OCI-LY7 (cell line): ENCODE data around the gene YIF1B. TPM values are rescaled to one million over a fixed set of nuclear protein-coding genes. Genes with fewer than 3 reads are reported as not detected.

Experiments used
- BruUV-seq: library from RNA; stranded (reverse); fragments of 400-500 nt; replicated peaks from 2 replicates; lab custom pipeline; 2021; lab: Mats Ljungman, UMichigan
- CTCF ChIA-PET: fragments of 300-600 bp; sonication (Branson Sonifier 250); formaldehyde crosslinking; loops from one replicate; lab custom pipeline; 2022; ENCODE audit warnings: antibody characterized with exemption; ENCODE audit not compliant: unreplicated experiment; lab: Charles Lee
- POLR2A ChIA-PET: fragments of 300-600 bp; sonication (Branson Sonifier 250); formaldehyde crosslinking; loops from one replicate; lab custom pipeline; 2022; ENCODE audit warnings: antibody characterized with exemption; lab: Charles Lee
- DNase-seq: peaks from one replicate; pipeline ENCODE4 v3.0.0-alpha.2; 2015; ENCODE audit warnings: low spot score
- H2AFZ ChIP-seq: fragments of 200-600 bp; sonication (generic), shearing (Covaris generic); 2 replicates; pipeline ENCODE4 v1.6.1; 2014; ENCODE audit warnings: mild to moderate bottlenecking, antibody characterized with exemption, low read length, moderate library complexity
- H3K27ac ChIP-seq: fragments of 200-600 bp; sonication (generic); 2 replicates; pipeline ENCODE4 v1.5.1; 2014; ENCODE audit warnings: mixed run types, low read depth, mild to moderate bottlenecking, moderate library complexity, low read length, inconsistent platforms; ENCODE audit not compliant: poor library complexity, severe bottlenecking
- H3K36me3 ChIP-seq: fragments of 200-600 bp; sonication (generic); 2 replicates; pipeline ENCODE4 v1.6.1; 2014; ENCODE audit warnings: mild to moderate bottlenecking, antibody characterized with exemption, low read length, moderate library complexity, mixed read lengths; ENCODE audit not compliant: insufficient read depth
- H3K4me1 ChIP-seq: fragments of 200-600 bp; sonication (generic); 2 replicates; pipeline ENCODE4 v1.5.1; 2014; ENCODE audit warnings: mild to moderate bottlenecking, low read length; ENCODE audit not compliant: insufficient read depth, poor library complexity, severe bottlenecking
- H3K4me2 ChIP-seq: fragments of 200-600 bp; sonication (generic); 2 replicates; pipeline ENCODE4 v1.6.1; 2014; ENCODE audit warnings: mild to moderate bottlenecking, low read length
- H3K4me3 ChIP-seq: fragments of 200-600 bp; sonication (generic); 2 replicates; pipeline ENCODE4 v1.5.1; 2014; ENCODE audit warnings: mild to moderate bottlenecking, low read depth, low read length; ENCODE audit not compliant: poor library complexity, severe bottlenecking
- H3K79me2 ChIP-seq: fragments of 200-600 bp; sonication (generic); 2 replicates; pipeline ENCODE4 v1.6.1; 2016; ENCODE audit warnings: low read depth, mild to moderate bottlenecking, low read length, moderate library complexity, mixed read lengths; ENCODE audit not compliant: insufficient read depth
- H3K9me2 ChIP-seq: fragments of 200-600 bp; sonication (generic); 2 replicates; pipeline ENCODE4 v1.6.1; 2016; ENCODE audit warnings: mild to moderate bottlenecking, low read length, mixed read lengths; ENCODE audit not compliant: insufficient read depth
- H3K9me3 ChIP-seq: fragments of 200-600 bp; sonication (generic); 2 replicates; pipeline ENCODE4 v1.6.1; 2014; ENCODE audit warnings: mild to moderate bottlenecking, mixed run types, low read length, mixed read lengths
- H4K20me1 ChIP-seq: fragments of 200-600 bp; sonication (generic); 2 replicates; pipeline ENCODE4 v1.6.1; 2014; ENCODE audit warnings: mild to moderate bottlenecking, antibody characterized with exemption, low read length, moderate library complexity, mixed read lengths; ENCODE audit not compliant: insufficient read depth
- EZH2phosphoT487 ChIP-seq: fragments of 200-600 bp; sonication (generic); IDR thresholded peaks from 2 replicates; pipeline ENCODE4 v1.6.1; 2018; ENCODE audit warnings: low read depth, borderline replicate concordance, mild to moderate bottlenecking, mixed run types, antibody characterized with exemption, low read length, moderate library complexity, mixed read lengths
- intact Hi-C: fragments of 100-400 bp; cut with micrococcal nuclease; formaldehyde crosslinking; loops from one replicate; pipeline ENCODE4 v1.10.0; 2022; ENCODE audit not compliant: unreplicated experiment
- total RNA-seq, 2 experiments: library from RNA; depleted of rRNA in 1 of 2; stranded (reverse); fragments of >200 nt in 1 of 2; shearing (Covaris generic) in 1 of 2; gene quantifications; 2 replicates each; pipeline ENCODE4 v1.2.3, GENCODE V29; 2014 to 2022
- TF ChIP-seq, protein P1 (sequence below): fragments of 200-600 bp; sonication (generic); conservative IDR thresholded peaks from 2 replicates; pipeline ENCODE4 v1.5.1; 2014; ENCODE audit warnings: mild to moderate bottlenecking, antibody characterized with exemption, low read length, moderate library complexity, mixed read lengths

The YIF1B gene
- total RNA-seq, 2 experiments from 2014 or later, result 64.3 to 68.3 TPM

DNA sequence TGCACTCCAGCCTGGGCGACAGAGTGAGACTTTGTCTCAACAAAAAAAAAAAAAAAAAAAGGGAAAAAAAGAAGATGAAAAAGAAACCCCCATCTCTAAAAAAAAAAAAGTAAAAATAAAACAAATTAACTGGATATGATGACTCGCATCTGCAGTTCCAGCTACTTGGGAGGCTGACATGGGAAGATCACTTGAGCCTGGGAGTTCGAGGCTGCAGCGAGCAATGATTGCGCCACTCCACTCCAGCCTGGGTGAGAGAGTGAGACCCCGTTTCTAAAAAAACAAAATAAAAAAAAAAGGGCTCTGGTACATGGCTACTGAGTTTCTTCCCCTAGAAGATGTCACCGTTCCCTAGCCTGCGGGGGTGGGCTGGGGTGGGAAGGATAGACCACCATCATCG lies 17.5 kb upstream of the YIF1B start:
- no peak overlapping the region for H2AFZ ChIP-seq
- H3K9me3 ChIP-seq, result no peaks in the 10 kb centered on the region
- ChIA-PET CTCF (no interaction called here), POLR2A (no interaction called here)
- no peak overlapping the region for H3K4me2 ChIP-seq
- H3K4me3 ChIP-seq, result no peak overlapping the region
- DNase-seq, result no peak
- H4K20me1 ChIP-seq, result no peaks in the 10 kb centered on the region
- H3K4me1 ChIP-seq, result peaks cover 5% of the 10 kb centered on the region
- BruUV-seq, result no TSS peak
- no peak overlapping the region for H3K27ac ChIP-seq
- TF ChIP-seq, protein P1, sequence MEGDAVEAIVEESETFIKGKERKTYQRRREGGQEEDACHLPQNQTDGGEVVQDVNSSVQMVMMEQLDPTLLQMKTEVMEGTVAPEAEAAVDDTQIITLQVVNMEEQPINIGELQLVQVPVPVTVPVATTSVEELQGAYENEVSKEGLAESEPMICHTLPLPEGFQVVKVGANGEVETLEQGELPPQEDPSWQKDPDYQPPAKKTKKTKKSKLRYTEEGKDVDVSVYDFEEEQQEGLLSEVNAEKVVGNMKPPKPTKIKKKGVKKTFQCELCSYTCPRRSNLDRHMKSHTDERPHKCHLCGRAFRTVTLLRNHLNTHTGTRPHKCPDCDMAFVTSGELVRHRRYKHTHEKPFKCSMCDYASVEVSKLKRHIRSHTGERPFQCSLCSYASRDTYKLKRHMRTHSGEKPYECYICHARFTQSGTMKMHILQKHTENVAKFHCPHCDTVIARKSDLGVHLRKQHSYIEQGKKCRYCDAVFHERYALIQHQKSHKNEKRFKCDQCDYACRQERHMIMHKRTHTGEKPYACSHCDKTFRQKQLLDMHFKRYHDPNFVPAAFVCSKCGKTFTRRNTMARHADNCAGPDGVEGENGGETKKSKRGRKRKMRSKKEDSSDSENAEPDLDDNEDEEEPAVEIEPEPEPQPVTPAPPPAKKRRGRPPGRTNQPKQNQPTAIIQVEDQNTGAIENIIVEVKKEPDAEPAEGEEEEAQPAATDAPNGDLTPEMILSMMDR, result no peak
- no peak for TF ChIP-seq EZH2phosphoT487
- intact Hi-C loops, result no loop called here
- H3K36me3 ChIP-seq, result 0 out of 2 replicates have a peak, but pooled peaks cover under 1% of the 10 kb centered on the region
- H3K9me2 ChIP-seq, result no peaks in the 10 kb centered on the region
- no peaks in the 10 kb centered on the region for H3K79me2 ChIP-seq

DNA sequence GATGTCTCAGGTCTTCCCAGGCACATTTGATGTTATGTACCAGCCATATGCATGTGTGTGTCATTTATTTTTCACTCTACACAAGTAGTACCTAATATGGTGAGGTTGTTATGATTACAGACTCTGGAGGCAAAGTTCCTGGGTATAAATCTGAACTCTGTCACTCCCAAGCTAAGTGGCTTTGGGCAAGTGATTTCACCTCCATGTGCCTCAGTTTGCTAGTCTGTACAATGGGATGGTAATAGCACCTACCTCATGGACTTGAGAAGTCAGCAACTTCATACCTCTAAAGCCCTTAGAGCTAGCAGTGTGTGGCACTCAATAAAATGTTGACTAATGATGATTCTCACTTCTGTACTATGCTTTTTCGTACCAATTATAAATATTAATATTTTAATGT lies 16.0 kb upstream of the YIF1B start:
- Histone ChIP-seq H3K9me2 (no peaks in the 10 kb centered on the region), H4K20me1 (no peaks in the 10 kb centered on the region), H3K27ac (no peak overlapping the region), H3K36me3 (peaks cover 6% of the 10 kb centered on the region; the same call in 1 of the 2 replicates), H3K4me3 (no peak overlapping the region), H3K9me3 (no peaks in the 10 kb centered on the region), H3K4me1 (no peaks in the 10 kb centered on the region), H3K4me2 (no peak overlapping the region), H2AFZ (no peak overlapping the region), H3K79me2 (no peaks in the 10 kb centered on the region)
- TF ChIP-seq, protein P1, result no peak
- no peak for TF ChIP-seq EZH2phosphoT487
- intact Hi-C loops, result no loop called here
- POLR2A ChIA-PET, result interaction anchor here (1.1 kb wide), 1 partner anchor 42 kb away, joined by 3 read pairs; the partner anchor contains the start of gene PSMD8
- no TSS peak for BruUV-seq
- no peak for DNase-seq
- CTCF ChIA-PET, result no interaction called here

DNA sequence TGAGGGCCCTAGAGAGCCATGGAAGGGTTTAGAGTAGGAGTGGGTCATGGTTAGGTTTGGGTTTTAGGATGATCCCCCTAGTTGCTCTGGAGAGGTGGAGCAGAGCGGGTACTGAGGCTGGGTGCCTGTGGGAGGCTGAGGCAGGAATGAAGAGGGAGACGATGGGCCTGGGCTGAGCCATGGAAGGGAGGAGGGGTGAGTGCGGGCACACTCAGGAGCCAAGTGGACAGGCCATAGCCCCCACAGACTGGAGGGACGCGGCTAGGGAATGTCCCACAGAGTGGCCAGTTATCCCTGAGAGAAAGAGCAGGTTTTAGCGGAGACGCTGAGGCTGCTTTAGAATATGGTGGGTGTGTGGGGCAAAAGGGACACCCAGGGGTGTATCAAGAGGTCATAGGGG lies 13.9 kb upstream of the YIF1B start:
- POLR2A ChIA-PET, result no interaction called here
- CTCF ChIA-PET, result no interaction called here

More for the DNA sequence above, 13.9 kb upstream of the YIF1B start:
- TSS peak; percentile 51 for BruUV-seq
- Histone ChIP-seq H3K27ac (no peak overlapping the region), H3K79me2 (no peaks in the 10 kb centered on the region), H3K4me1 (no peaks in the 10 kb centered on the region), H3K9me2 (no peaks in the 10 kb centered on the region), H3K4me3 (no peak overlapping the region), H3K36me3 (peaks cover 6% of the 10 kb centered on the region; the same call in 1 of the 2 replicates), H3K4me2 (no peak overlapping the region), H4K20me1 (no peaks in the 10 kb centered on the region), H3K9me3 (no peaks in the 10 kb centered on the region), H2AFZ (no peak overlapping the region)
- intact Hi-C loops, result no loop called here
- no peak for DNase-seq
- TF ChIP-seq, protein P1, result no peak
- no peak for TF ChIP-seq EZH2phosphoT487
